Measurements from ENCODE around the gene CCT3. TPM values are rescaled to one million over a fixed set of nuclear protein-coding genes. Genes with fewer than 3 reads are reported as not detected.

CCT3 gene
- total and polyA plus RNA-seq, 2 experiments from 2014 or later, result 405 to 618 TPM

DNA sequence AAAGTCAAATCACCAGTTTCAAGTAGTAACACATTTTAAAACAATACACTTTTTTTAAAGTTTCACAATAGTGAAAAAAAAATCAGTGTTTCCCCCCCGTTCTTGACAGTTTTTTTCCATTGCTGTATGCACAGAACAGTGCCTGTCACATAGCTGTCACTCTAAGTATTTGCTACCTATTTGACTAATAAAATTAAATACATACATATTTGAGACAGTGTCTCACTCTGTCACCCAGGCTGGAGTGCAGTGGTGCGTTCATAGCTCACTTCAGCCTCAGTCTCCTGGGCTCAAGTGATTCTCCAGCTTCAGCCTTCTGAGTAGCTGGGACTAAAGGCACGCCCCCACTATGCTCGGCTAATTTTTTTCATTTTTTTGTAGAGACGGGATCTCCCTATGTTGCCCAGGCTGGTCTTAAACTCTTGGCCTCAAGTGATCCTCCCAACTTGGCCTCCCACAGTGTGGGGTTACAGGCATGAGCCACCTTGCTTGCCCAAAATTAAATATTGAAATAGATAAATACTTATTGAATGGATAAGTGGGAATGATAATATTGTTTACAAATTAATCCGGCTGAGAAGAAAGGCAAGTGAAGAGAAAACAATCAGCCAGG, 18.3 kb upstream of the CCT3 start:
- H3K79me2 ChIP-seq (replicated peaks; ENCODE audit: insufficient read depth), result no peaks in the 10 kb centered on the region
- DNase-seq (ENCODE audit: low spot score) (no peak), ATAC-seq (no peak)
- no peaks in the 10 kb centered on the region for H3K9me2 ChIP-seq (ENCODE audit: insufficient read depth)
- TF ChIP-seq EZH2 (IDR thresholded peaks at IDR 0.05; ENCODE audit: low read depth, unreplicated experiment) (no peak), POLR2AphosphoS5 (IDR thresholded peaks at IDR 0.05; ENCODE audit: low read depth) (no peak), CTCF (conservative IDR thresholded peaks at IDR 0.05; ENCODE audit: low read depth in 2 of 2) (no peak), JUNB (IDR thresholded peaks at IDR 0.05; ENCODE audit: unreplicated experiment) (no peak), ETS1 (IDR thresholded peaks at IDR 0.05) (no peak), ZNF331 (CRISPR knock-in tag; IDR thresholded peaks at IDR 0.05; ENCODE audit: low read depth) (no peak), ZNF114 (CRISPR knock-in tag; IDR thresholded peaks at IDR 0.05) (no peak), CREB1 (CRISPR knock-in tag; IDR thresholded peaks at IDR 0.05; ENCODE audit: low read depth) (no peak), REST (IDR thresholded peaks at IDR 0.05; ENCODE audit: unreplicated experiment) (no peak), EZH2phosphoT487 (IDR thresholded peaks at IDR 0.05; ENCODE audit: unreplicated experiment) (no peak), NANOG (IDR thresholded peaks at IDR 0.05; ENCODE audit: borderline replicate concordance) (no peak)
- TF ChIP-seq, protein P1, sequence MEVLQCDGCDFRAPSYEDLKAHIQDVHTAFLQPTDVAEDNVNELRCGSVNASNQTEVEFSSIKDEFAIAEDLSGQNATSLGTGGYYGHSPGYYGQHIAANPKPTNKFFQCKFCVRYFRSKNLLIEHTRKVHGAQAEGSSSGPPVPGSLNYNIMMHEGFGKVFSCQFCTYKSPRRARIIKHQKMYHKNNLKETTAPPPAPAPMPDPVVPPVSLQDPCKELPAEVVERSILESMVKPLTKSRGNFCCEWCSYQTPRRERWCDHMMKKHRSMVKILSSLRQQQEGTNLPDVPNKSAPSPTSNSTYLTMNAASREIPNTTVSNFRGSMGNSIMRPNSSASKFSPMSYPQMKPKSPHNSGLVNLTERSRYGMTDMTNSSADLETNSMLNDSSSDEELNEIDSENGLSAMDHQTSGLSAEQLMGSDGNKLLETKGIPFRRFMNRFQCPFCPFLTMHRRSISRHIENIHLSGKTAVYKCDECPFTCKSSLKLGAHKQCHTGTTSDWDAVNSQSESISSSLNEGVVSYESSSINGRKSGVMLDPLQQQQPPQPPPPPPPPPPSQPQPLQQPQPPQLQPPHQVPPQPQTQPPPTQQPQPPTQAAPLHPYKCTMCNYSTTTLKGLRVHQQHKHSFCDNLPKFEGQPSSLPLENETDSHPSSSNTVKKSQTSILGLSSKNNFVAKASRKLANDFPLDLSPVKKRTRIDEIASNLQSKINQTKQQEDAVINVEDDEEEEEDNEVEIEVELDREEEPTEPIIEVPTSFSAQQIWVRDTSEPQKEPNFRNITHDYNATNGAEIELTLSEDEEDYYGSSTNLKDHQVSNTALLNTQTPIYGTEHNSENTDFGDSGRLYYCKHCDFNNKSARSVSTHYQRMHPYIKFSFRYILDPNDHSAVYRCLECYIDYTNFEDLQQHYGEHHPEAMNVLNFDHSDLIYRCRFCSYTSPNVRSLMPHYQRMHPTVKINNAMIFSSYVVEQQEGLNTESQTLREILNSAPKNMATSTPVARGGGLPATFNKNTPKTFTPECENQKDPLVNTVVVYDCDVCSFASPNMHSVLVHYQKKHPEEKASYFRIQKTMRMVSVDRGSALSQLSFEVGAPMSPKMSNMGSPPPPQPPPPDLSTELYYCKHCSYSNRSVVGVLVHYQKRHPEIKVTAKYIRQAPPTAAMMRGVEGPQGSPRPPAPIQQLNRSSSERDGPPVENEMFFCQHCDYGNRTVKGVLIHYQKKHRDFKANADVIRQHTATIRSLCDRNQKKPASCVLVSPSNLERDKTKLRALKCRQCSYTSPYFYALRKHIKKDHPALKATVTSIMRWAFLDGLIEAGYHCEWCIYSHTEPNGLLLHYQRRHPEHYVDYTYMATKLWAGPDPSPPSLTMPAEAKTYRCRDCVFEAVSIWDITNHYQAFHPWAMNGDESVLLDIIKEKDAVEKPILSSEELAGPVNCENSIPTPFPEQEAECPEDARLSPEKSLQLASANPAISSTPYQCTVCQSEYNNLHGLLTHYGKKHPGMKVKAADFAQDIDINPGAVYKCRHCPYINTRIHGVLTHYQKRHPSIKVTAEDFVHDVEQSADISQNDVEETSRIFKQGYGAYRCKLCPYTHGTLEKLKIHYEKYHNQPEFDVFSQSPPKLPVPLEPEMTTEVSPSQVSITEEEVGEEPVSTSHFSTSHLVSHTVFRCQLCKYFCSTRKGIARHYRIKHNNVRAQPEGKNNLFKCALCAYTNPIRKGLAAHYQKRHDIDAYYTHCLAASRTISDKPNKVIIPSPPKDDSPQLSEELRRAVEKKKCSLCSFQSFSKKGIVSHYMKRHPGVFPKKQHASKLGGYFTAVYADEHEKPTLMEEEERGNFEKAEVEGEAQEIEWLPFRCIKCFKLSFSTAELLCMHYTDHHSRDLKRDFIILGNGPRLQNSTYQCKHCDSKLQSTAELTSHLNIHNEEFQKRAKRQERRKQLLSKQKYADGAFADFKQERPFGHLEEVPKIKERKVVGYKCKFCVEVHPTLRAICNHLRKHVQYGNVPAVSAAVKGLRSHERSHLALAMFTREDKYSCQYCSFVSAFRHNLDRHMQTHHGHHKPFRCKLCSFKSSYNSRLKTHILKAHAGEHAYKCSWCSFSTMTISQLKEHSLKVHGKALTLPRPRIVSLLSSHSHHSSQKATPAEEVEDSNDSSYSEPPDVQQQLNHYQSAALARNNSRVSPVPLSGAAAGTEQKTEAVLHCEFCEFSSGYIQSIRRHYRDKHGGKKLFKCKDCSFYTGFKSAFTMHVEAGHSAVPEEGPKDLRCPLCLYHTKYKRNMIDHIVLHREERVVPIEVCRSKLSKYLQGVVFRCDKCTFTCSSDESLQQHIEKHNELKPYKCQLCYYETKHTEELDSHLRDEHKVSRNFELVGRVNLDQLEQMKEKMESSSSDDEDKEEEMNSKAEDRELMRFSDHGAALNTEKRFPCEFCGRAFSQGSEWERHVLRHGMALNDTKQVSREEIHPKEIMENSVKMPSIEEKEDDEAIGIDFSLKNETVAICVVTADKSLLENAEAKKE (CRISPR knock-in tag; IDR thresholded peaks at IDR 0.05), result no peak
- no peaks in the 10 kb centered on the region for H4K20me1 ChIP-seq (replicated peaks; ENCODE audit: insufficient read depth)
- H3K4me3 ChIP-seq, result peak overlapping the region; percentile 62
- no peaks in the 10 kb centered on the region for H3K36me3 ChIP-seq (ENCODE audit: insufficient read depth)
- 0 out of 2 replicates have a peak, but pooled peaks cover 4% of the 10 kb centered on the region for H3K4me1 ChIP-seq (ENCODE audit: insufficient read depth)
- H2AFZ ChIP-seq, result peak overlapping the region; percentile 76
- Mint-ChIP-seq H3K4me3 (peak overlapping the region; percentile 69), H3K9me3 (0 out of 3 replicates have a peak, but pooled peaks cover 3% of the 10 kb centered on the region), H3K36me3 (ENCODE audit: low read depth) (no peaks in the 10 kb centered on the region), H3K4me1 (peaks cover 14% of the 10 kb centered on the region), H3K27ac (no peak overlapping the region), H3K27me3 (ENCODE audit: insufficient read depth, low read depth, poor library complexity) (no peaks in the 10 kb centered on the region)
- 0 out of 2 replicates have a peak, but pooled peaks cover 4% of the 10 kb centered on the region for H3F3A ChIP-seq (replicated peaks; ENCODE audit: low read depth)
- H3K4me2 ChIP-seq, result peak overlapping the region; percentile 88
- 0 out of 2 replicates have a peak overlapping the region, but pooled peaks have one; percentile 22 for H3K27ac ChIP-seq (ENCODE audit: low read depth)
- H3K27me3 ChIP-seq (ENCODE audit: insufficient read depth), result no peaks in the 10 kb centered on the region

All from GM23338 (cell line).